ENCODE results near the gene NLRP1.

NLRP1 gene

GRCh38 chr17:5540321-5540720 lies 44.0 kb downstream of the NLRP1 start:
- Histone ChIP-seq H3K9me3 (ENCODE audit: control insufficient read depth in 5 of 5, low read length in 5 of 5) (no peaks in the 10 kb centered on the region), H3K27me3 (ENCODE audit: control insufficient read depth in 5 of 5, insufficient read depth in 4 of 5, low read length in 5 of 5) (no peaks in the 10 kb centered on the region), H3K4me3 (ENCODE audit: low read depth in 1 of 5, low read length in 5 of 5) (no peak overlapping the region), H3K27ac (ENCODE audit: low read depth, low read length) (no peak overlapping the region), H3K9ac (ENCODE audit: low read length in 5 of 5) (no peak overlapping the region), H3K36me3 (ENCODE audit: control insufficient read depth in 5 of 5, insufficient read depth in 5 of 5, low read length in 5 of 5) (peaks cover 0 to 93% (median 82%) of the 10 kb centered on the region in 5 donors), H3K4me1 (ENCODE audit: control insufficient read depth in 5 of 5, insufficient read depth in 5 of 5, low read length in 5 of 5) (no peaks in the 10 kb centered on the region)

DNA sequence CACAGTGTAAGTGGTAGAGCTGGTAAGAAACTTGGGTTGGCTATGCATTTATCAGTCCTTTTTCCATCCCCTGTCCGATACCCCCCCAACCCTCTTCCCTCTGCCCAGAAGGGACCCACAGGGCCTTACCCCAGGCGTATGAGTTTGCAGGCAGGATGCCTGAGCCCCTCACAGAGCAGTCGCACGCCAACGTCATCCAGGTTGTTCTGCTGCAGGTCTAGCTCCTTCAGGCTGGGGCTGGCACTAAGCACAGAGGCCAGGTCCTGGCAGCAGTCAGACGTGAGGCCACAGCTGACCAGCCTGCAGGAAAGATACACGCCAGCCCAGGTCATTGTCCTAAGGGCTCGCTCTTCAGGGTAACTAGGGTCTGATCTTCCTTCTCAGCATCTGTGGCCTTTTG lies 45.0 kb downstream of the NLRP1 start:
- no peak overlapping the region for H3K9ac ChIP-seq (ENCODE audit: low read length in 5 of 5)
- H3K9me3 ChIP-seq (ENCODE audit: control insufficient read depth in 5 of 5, low read length in 5 of 5) = no peaks in the 10 kb centered on the region
- no peaks in the 10 kb centered on the region for H3K4me1 ChIP-seq (ENCODE audit: control insufficient read depth in 5 of 5, insufficient read depth in 5 of 5, low read length in 5 of 5)
- H3K4me3 ChIP-seq (ENCODE audit: low read depth in 1 of 5, low read length in 5 of 5) = no peak overlapping the region
- peaks cover 0 to 91% (median 80%) of the 10 kb centered on the region in 5 donors for H3K36me3 ChIP-seq (ENCODE audit: control insufficient read depth in 5 of 5, insufficient read depth in 5 of 5, low read length in 5 of 5)
- no peak overlapping the region for H3K27ac ChIP-seq (ENCODE audit: low read depth, low read length)
- no peaks in the 10 kb centered on the region for H3K27me3 ChIP-seq (ENCODE audit: control insufficient read depth in 5 of 5, insufficient read depth in 4 of 5, low read length in 5 of 5)

DNA sequence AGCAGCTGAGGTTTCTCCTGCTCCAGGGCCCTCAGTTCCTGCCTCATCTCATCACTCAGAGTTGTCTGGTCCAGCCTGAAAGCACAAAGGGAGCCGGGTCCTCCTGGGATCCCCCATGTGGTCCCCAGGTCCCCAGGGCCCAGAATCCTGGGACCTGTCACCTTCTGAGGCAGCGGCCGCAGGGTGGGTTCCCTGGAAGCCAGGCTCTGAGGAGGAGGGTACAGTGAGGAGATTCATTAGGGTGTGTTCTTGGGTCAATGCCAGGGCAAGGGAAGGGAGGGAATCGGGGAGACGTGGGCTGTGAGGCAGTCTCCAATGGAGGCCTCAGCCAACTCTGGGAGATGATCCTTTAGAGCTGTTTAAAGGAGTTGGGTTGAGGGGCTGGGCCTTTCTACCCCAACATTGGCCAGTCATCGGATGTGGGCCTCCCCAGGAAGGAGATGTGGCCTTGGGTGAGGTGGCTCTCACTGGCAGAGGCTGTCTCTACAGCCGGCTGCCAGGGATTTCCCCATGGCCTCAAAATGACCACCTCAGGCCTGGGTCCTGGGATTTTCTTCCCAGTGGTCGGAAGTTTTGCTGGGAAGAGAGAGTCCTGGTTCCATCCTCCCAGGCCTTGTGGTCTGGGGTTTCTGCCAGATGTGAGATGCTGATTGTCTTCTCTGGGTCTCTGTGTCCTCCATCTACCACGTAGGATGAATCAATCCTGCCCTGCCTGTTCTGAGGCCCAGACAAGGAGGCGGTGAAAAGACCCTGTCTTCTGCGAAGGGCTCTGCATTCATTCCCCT lies 47.3 kb downstream of the NLRP1 start:
- H3K9ac ChIP-seq (ENCODE audit: low read length in 5 of 5) = no peak overlapping the region
- H3K4me3 ChIP-seq (ENCODE audit: low read depth in 1 of 5, low read length in 5 of 5) = no peak overlapping the region
- H3K27me3 ChIP-seq (ENCODE audit: control insufficient read depth in 5 of 5, insufficient read depth in 4 of 5, low read length in 5 of 5) = no peaks in the 10 kb centered on the region
- H3K27ac ChIP-seq (ENCODE audit: low read depth, low read length) = no peak overlapping the region
- no peaks in the 10 kb centered on the region for H3K4me1 ChIP-seq (ENCODE audit: control insufficient read depth in 5 of 5, insufficient read depth in 5 of 5, low read length in 5 of 5)
- H3K9me3 ChIP-seq (ENCODE audit: control insufficient read depth in 5 of 5, low read length in 5 of 5) = no peaks in the 10 kb centered on the region
- H3K36me3 ChIP-seq (ENCODE audit: control insufficient read depth in 5 of 5, insufficient read depth in 5 of 5, low read length in 5 of 5) = peaks cover 0 to 96% (median 88%) of the 10 kb centered on the region in 5 donors

DNA sequence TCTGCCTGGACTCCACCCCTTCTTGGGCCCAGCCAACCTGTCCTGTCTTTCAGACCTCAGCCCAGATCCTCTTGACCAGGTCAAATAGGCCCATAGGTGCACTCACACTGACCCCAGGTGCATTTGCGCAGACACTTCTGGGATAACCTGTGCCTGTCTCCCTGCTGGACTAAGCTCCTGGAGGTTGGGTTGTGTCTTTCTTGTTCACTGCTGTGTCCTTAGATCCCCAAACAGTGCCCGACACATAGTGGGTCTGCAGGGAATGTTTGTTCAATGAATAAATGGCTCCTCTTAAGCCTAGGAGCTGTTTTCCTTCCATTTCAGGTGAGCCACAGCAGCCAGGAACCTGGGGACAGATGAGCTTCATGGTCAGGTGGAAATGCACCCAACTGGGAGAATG lies 48.9 kb downstream of the NLRP1 start:
- Histone ChIP-seq H3K36me3 (ENCODE audit: control insufficient read depth in 5 of 5, insufficient read depth in 5 of 5, low read length in 5 of 5) (peaks cover 4 to 96% (median 87%) of the 10 kb centered on the region in 5 donors), H3K4me3 (ENCODE audit: low read depth in 1 of 5, low read length in 5 of 5) (no peak overlapping the region)

GRCh38 chr17:5533486-5534315 lies 50.6 kb downstream of the NLRP1 start:
- H3K9ac ChIP-seq (ENCODE audit: low read length in 5 of 5) = no peak overlapping the region
- no peaks in the 10 kb centered on the region for H3K9me3 ChIP-seq (ENCODE audit: control insufficient read depth in 5 of 5, low read length in 5 of 5)
- no peak overlapping the region for H3K4me3 ChIP-seq (ENCODE audit: low read depth in 1 of 5, low read length in 5 of 5)
- peaks cover 10 to 89% (median 80%) of the 10 kb centered on the region in 5 donors for H3K36me3 ChIP-seq (ENCODE audit: control insufficient read depth in 5 of 5, insufficient read depth in 5 of 5, low read length in 5 of 5)
- H3K27me3 ChIP-seq (ENCODE audit: control insufficient read depth in 5 of 5, insufficient read depth in 4 of 5, low read length in 5 of 5) = no peaks in the 10 kb centered on the region
- H3K27ac ChIP-seq (ENCODE audit: low read depth, low read length) = no peak overlapping the region
- no peaks in the 10 kb centered on the region for H3K4me1 ChIP-seq (ENCODE audit: control insufficient read depth in 5 of 5, insufficient read depth in 5 of 5, low read length in 5 of 5)

More for the DNA sequence above, 48.9 kb downstream of the NLRP1 start:
- Histone ChIP-seq H3K4me1 (ENCODE audit: control insufficient read depth in 5 of 5, insufficient read depth in 5 of 5, low read length in 5 of 5) (no peaks in the 10 kb centered on the region), H3K27ac (ENCODE audit: low read depth, low read length) (no peak overlapping the region), H3K9ac (ENCODE audit: low read length in 5 of 5) (no peak overlapping the region), H3K9me3 (ENCODE audit: control insufficient read depth in 5 of 5, low read length in 5 of 5) (no peaks in the 10 kb centered on the region), H3K27me3 (ENCODE audit: control insufficient read depth in 5 of 5, insufficient read depth in 4 of 5, low read length in 5 of 5) (no peaks in the 10 kb centered on the region)

GRCh38 chr17:5532581-5532980 lies 51.7 kb downstream of the NLRP1 start:
- H3K27ac ChIP-seq (ENCODE audit: low read depth, low read length) = no peak overlapping the region
- H3K27me3 ChIP-seq (ENCODE audit: control insufficient read depth in 5 of 5, insufficient read depth in 4 of 5, low read length in 5 of 5) = no peaks in the 10 kb centered on the region
- no peak overlapping the region for H3K4me3 ChIP-seq (ENCODE audit: low read depth in 1 of 5, low read length in 5 of 5)
- H3K36me3 ChIP-seq (ENCODE audit: control insufficient read depth in 5 of 5, insufficient read depth in 5 of 5, low read length in 5 of 5) = peaks cover 10 to 86% (median 78%) of the 10 kb centered on the region in 5 donors
- H3K9me3 ChIP-seq (ENCODE audit: control insufficient read depth in 5 of 5, low read length in 5 of 5) = no peaks in the 10 kb centered on the region
- H3K4me1 ChIP-seq (ENCODE audit: control insufficient read depth in 5 of 5, insufficient read depth in 5 of 5, low read length in 5 of 5) = no peaks in the 10 kb centered on the region
- no peak overlapping the region for H3K9ac ChIP-seq (ENCODE audit: low read length in 5 of 5)

DNA sequence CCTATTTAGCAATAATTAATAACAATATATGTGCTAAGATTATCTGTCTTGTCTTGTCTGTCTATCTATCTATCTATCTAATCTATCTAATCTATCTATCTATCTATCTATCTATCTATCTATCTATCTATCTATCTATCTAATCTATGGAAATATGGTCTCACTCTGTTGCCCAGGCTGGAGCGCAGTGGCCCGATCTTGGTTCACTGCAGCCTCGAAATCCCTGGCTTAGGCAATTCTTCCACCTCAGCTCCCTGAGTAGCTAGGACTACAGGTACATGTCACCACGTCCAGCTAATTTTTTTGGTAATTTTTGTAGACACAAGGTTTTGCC lies 53.3 kb downstream of the NLRP1 start:
- Histone ChIP-seq H3K9ac (ENCODE audit: low read length in 5 of 5) (no peak overlapping the region), H3K4me1 (ENCODE audit: control insufficient read depth in 5 of 5, insufficient read depth in 5 of 5, low read length in 5 of 5) (no peaks in the 10 kb centered on the region), H3K4me3 (ENCODE audit: low read depth in 1 of 5, low read length in 5 of 5) (no peak overlapping the region), H3K27ac (ENCODE audit: low read depth, low read length) (no peak overlapping the region), H3K36me3 (ENCODE audit: control insufficient read depth in 5 of 5, insufficient read depth in 5 of 5, low read length in 5 of 5) (peaks cover 10 to 88% (median 79%) of the 10 kb centered on the region in 5 donors), H3K9me3 (ENCODE audit: control insufficient read depth in 5 of 5, low read length in 5 of 5) (no peaks in the 10 kb centered on the region), H3K27me3 (ENCODE audit: control insufficient read depth in 5 of 5, insufficient read depth in 4 of 5, low read length in 5 of 5) (no peaks in the 10 kb centered on the region)

- no peaks in the 10 kb centered on the region for H3K9me3 ChIP-seq (ENCODE audit: control insufficient read depth in 5 of 5, low read length in 5 of 5)
- H3K4me3 ChIP-seq (ENCODE audit: low read depth in 1 of 5, low read length in 5 of 5) = no peak overlapping the region
- H3K4me1 ChIP-seq (ENCODE audit: control insufficient read depth in 5 of 5, insufficient read depth in 5 of 5, low read length in 5 of 5) = no peaks in the 10 kb centered on the region
Observed at GRCh38 chr17:5530265-5531084, 53.8 kb downstream of the NLRP1 start.

GRCh38 chr17:5527601-5528250 lies 56.6 kb downstream of the NLRP1 start:
- Histone ChIP-seq H3K4me3 (ENCODE audit: low read depth in 1 of 5, low read length in 5 of 5) (no peak overlapping the region), H3K9ac (ENCODE audit: low read length in 5 of 5) (no peak overlapping the region), H3K9me3 (ENCODE audit: control insufficient read depth in 5 of 5, low read length in 5 of 5) (no peaks in the 10 kb centered on the region), H3K27me3 (ENCODE audit: control insufficient read depth in 5 of 5, insufficient read depth in 4 of 5, low read length in 5 of 5) (no peaks in the 10 kb centered on the region), H3K4me1 (ENCODE audit: control insufficient read depth in 5 of 5, insufficient read depth in 5 of 5, low read length in 5 of 5) (no peaks in the 10 kb centered on the region), H3K36me3 (ENCODE audit: control insufficient read depth in 5 of 5, insufficient read depth in 5 of 5, low read length in 5 of 5) (peaks cover 13 to 90% (median 80%) of the 10 kb centered on the region in 5 donors), H3K27ac (ENCODE audit: low read depth, low read length) (no peak overlapping the region)

More at GRCh38 chr17:5530265-5531084, 53.8 kb downstream of the NLRP1 start:
- Histone ChIP-seq H3K36me3 (ENCODE audit: control insufficient read depth in 5 of 5, insufficient read depth in 5 of 5, low read length in 5 of 5) (peaks cover 10 to 88% (median 79%) of the 10 kb centered on the region in 5 donors), H3K27ac (ENCODE audit: low read depth, low read length) (no peak overlapping the region), H3K9ac (ENCODE audit: low read length in 5 of 5) (no peak overlapping the region), H3K27me3 (ENCODE audit: control insufficient read depth in 5 of 5, insufficient read depth in 4 of 5, low read length in 5 of 5) (no peaks in the 10 kb centered on the region)

Measured in subcutaneous abdominal adipose tissue (tissue), 5 donors.